Ovary (tissue), 9 donors: ENCODE results near the gene FBLN2. TPM values are rescaled to one million over a fixed set of nuclear protein-coding genes. Genes with fewer than 3 reads are reported as not detected.

Experiments used
- DNase-seq, 5 donors: peaks; one replicate each; pipeline ENCODE4 v3.0.0-alpha.2; 2019 to 2020
- H3K27ac ChIP-seq, 2 donors: fragments of 200-600 bp; one replicate each; pipeline versions ENCODE4 v1.5.1 to v1.8.0; 2019 to 2022
- H3K27me3 ChIP-seq: fragments of 200-600 bp; one replicate; pipeline ENCODE4 v1.8.0; 2022
- H3K36me3 ChIP-seq: fragments of 200-600 bp; sonication (generic); one replicate; pipeline ENCODE4 v1.5.1; 2019
- H3K4me1 ChIP-seq: one replicate; pipeline ENCODE4 v1.8.1; 2013; ENCODE audit warnings: mild to moderate bottlenecking, moderate library complexity; ENCODE audit not compliant: insufficient read depth
- H3K4me3 ChIP-seq: fragments of 200-600 bp; sonication (generic); one replicate; pipeline ENCODE4 v1.5.1; 2017
- H3K9me3 ChIP-seq, 2 donors: fragments of 200-600 bp in 1 of 2; sonication (generic) in 1 of 2; one replicate each; pipeline versions ENCODE4 v1.5.1 to v1.8.1; 2013 to 2019; ENCODE audit warnings: mild to moderate bottlenecking in 1 of 2, moderate library complexity in 1 of 2
- CTCF ChIP-seq, 3 donors: fragments of 450-650 bp in 2 of 3; fragments of 200-600 bp in 1 of 3; IDR thresholded peaks; one replicate each; pipeline versions ENCODE4 v1.5.1 to v1.8.0; 2016 to 2022; ENCODE audit warnings: antibody characterized with exemption in 3 of 3, mild to moderate bottlenecking in 1 of 3
- EP300 ChIP-seq: sonication (generic); formaldehyde crosslinking; IDR thresholded peaks from one replicate; pipeline ENCODE4 v1.6.1; 2017; ENCODE audit warnings: antibody characterized with exemption
- POLR2A ChIP-seq: fragments of 450-650 bp; IDR thresholded peaks from one replicate; pipeline ENCODE4 v1.6.1; 2017; ENCODE audit warnings: antibody characterized with exemption, mild to moderate bottlenecking, moderate library complexity
- WGBS, 3 donors: extraction: QIAGEN DNeasy Blood & Tissue Kit in 1 of 3; methylation state at CpG; one replicate each; pipeline versions ENCODE4 v1.1.5 to v1.1.7; 2013 to 2017; 5-methylcytosine and 5-hydroxymethylcytosine counted together
- intact Hi-C, 4 donors: fragments of 100-400 bp; cut with DNase I; formaldehyde crosslinking; loops; one replicate each; pipeline versions ENCODE4 v1.11.0 to v1.15.1; 2022 to 2023
- polyA plus RNA-seq, 2 donors: library from polyadenylated mRNA; stranded (reverse); fragments of 200-250 nt in 1 of 2; fragments of 350-450 nt in 1 of 2; fragmentation: Illumina TruSeq in 1 of 2; extraction: RNeasy Lipid Tissue Mini Kit (QIAGEN cat#74804) in 1 of 2; gene quantifications; one replicate each; pipeline ENCODE4 v1.2.3, GENCODE V29; 2013 to 2014
- total RNA-seq, 7 donors: library from RNA; depleted of rRNA in 2 of 7; stranded (reverse); fragments of >200 nt in 2 of 7; fragmentation: NEBNext Ultra II Directional in 3 of 7; extraction: Animal tissue kit (Norgen Biotek cat#: 25700) in 3 of 7; gene quantifications; one replicate each; pipeline versions ENCODE4 v1.1.0 to v1.2.4, GENCODE V29; 2016 to 2023
- donor health status: DM: no; HTN: no; CAD: no; lungs with moderate emphysema.
- donor health status: DM: no; HTN: no; CAD: no.
- donor health status: Bipolar disorder and iron deficiency.
- donor health status: DM: yes; HTN: yes; CAD: no.
- donor health status: DM: no; HTN: no; CAD: no.
- donor health status: DM: yes; HTN: yes; CAD: no.

Gene FBLN2
- total and polyA plus RNA-seq, 9 donors, result 4.0 to 18.2 (median 8.1) TPM

DNA sequence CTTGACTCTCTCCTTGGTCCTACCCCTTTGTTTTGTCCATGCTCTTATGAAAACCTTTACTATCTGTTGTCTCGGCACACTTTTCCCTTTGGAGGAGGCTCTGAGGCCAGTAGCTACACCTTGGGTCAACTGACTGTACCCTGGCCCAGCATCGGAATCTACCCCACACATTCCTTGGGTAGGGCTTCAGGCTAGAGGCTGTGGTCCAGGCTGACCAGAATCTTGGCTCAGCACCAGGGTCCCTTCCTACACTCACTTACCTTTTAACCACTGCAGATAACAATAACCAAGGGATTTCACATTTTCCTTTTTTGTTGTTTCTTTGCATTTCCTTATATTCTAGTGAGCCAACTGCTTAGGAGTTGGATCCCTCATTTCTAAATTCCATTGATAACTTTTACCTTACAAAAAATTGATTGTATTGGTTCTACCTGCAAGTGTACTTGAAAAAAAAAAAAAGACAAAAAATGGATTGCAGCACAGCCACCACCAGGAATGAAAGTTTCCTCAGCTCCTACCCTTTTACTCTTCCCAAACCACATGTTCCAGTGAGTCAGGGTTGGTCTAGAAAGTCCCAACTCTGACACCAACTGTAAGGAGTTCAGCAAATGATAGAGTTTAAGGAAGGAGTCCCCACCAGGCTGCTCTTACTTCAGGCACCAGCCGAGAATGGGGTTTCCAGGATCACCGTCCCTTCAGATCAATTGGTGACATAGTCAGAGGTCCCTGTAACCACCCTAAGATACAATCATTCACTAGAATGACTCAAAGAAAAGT lies 95.6 kb downstream of the FBLN2 start:
- DNase-seq, result no peak
- TF ChIP-seq POLR2A (no peak), EP300 (no peak), CTCF (IDR thresholded peaks at IDR 0.05) (no peak)
- no peaks in the 10 kb centered on the region for H3K27me3 ChIP-seq
- intact Hi-C loops, result loop anchor here in 3 of 4 donors (5.0 kb wide), 2 partner anchors 147 to 552 kb away; no protein-coding TSS in a partner anchor
- WGBS, 3 donors, result 83 to 91% (median 90%) methylated on average over 4 of the region's 4 CpGs
- H3K4me3 ChIP-seq, result no peak overlapping the region
- no peaks in the 10 kb centered on the region for H3K36me3 ChIP-seq
- peaks cover 3% of the 10 kb centered on the region for H3K4me1 ChIP-seq
- H3K9me3 ChIP-seq, result no peaks in the 10 kb centered on the region
- H3K27ac ChIP-seq, result no peak overlapping the region

DNA sequence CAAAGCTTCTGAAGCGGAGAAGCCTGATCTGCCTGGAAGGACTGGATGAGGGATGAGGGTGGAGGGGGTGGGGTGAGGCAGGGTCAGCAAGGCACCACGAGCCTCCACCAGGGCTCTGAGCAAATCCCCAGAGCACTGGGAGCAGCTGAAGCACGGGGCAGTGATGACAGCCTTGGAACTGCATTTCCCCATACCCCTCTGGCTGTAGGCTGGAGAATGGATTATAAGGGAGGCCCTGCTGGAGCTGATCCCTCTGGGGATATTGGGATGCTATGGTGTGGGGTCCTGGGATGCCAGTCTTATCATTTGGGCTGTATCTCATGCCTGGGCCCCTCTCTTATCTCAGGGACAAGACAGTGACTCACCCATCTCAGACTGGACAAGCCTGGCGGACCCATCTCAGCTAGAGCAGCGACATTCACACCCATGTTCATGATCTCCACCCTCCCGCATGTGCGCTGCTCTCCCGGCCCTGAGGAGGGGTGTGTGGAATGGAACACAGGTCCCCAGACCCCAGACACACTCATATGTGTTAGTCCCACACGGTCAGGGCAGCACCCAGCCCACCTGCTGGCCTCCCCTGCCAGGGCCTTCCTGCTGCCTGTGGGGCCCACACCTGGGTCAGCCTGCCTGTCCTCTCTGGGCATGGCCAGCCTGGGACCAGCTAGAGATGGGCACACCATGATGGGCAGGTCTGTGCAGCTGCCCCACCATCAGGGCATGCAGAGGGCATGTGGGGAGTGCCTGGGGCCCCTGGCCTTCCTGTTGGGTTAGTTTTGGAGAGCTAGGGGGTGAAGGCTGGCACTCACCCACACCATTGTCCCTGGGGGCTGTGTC lies 97.1 kb downstream of the FBLN2 start:
- no peaks in the 10 kb centered on the region for H3K9me3 ChIP-seq
- H3K4me1 ChIP-seq, result peaks cover 3% of the 10 kb centered on the region
- H3K4me3 ChIP-seq, result no peak overlapping the region
- TF ChIP-seq POLR2A (no peak), EP300 (no peak), CTCF (IDR thresholded peaks at IDR 0.05) (no peak)
- no peaks in the 10 kb centered on the region for H3K27me3 ChIP-seq
- intact Hi-C loops, result loop anchor here (2.0 to 5.0 kb wide), 3 partner anchors 145 to 554 kb away; no protein-coding TSS in a partner anchor
- WGBS, 3 donors, result 73 to 83% (median 80%) methylated on average over 9 of the region's 9 CpGs
- H3K27ac ChIP-seq, result no peak overlapping the region
- no peaks in the 10 kb centered on the region for H3K36me3 ChIP-seq
- no peak for DNase-seq

DNA sequence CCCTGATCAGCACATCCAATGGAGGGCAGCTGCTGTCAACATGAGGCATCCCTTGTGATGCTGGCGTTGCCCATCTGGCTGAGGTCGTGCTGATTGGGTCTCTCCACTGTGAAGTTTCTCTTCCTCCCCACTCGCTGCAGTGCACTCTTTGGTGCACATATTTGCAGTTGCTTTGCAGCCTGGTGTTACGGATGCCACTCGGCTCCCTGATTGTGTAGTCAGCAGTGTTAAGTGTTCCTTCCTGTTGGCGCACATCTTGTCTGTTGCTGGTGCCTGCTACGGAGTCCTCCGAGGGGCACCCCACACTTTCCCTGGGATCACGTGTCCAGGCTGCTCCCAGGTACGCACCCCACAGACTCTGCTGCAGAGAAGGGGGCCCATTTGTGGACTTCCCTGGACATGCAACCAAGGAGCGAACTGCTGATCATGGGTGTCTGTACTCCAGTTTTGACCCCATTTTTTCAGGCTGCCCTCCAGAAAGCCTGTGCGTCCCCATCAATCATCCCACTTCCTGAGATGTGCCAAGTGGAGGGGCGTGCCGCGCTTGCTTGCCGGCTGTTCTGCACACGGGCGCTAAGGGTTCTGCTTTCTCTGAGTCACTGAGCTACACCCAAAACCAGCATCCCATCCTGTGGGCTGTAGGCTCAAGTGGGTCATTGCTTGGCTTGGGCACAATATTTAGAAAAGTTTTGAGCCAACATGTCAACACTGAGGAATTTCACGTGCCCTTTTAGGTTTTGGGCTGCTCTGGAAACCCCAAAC lies 98.6 kb downstream of the FBLN2 start:
- Histone ChIP-seq H3K27ac (no peak overlapping the region), H3K36me3 (no peaks in the 10 kb centered on the region), H3K4me3 (no peak overlapping the region)

More for the DNA sequence above, 98.6 kb downstream of the FBLN2 start:
- TF ChIP-seq EP300 (no peak), CTCF (IDR thresholded peaks at IDR 0.05) (no peak), POLR2A (no peak)
- WGBS, 3 donors, result 11 to 26% (median 19%) methylated on average over 16 to 19 of the region's 19 CpGs
- DNase-seq, result no peak
- intact Hi-C loops, result loop anchor here (2.0 to 5.0 kb wide), 4 partner anchors 147 to 557 kb away; no protein-coding TSS in a partner anchor
- no peaks in the 10 kb centered on the region for H3K27me3 ChIP-seq
- H3K9me3 ChIP-seq, result no peaks in the 10 kb centered on the region
- peaks cover 3% of the 10 kb centered on the region for H3K4me1 ChIP-seq
